NCI-H748 (cell line): ENCODE measurements around the gene FBL.
"Not testable (repeated sequence)": the region's sequence is repeated elsewhere in the genome, so short reads cannot be mapped to it uniquely, and the experiment has no call there.

ENCODE experiments used
- DNase-seq: peaks from one replicate; lab custom pipeline; 2025; ENCODE audit not compliant: unreplicated experiment; lab: John Stamatoyannopoulos, UW

Gene FBL

DNA sequence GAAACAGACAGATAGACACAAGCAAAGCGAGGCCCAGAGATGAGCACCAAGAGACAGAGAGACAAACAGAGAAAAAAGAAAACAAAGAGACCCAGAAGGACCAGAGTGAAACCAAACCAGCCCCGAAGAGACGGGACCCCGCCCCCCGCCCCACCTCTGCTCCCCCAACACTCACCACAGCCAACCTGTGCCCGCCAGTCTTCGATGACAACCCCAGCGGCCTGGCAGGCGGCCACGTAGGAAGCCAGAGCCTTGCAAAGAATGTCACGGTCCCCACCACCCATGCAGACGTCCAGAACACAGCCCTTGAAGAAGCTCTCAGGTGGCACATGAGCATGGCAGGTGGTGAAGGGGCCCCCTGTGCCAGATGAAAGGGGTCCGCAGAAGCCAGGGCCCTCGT lies 31.3 kb upstream of the FBL start:
- not testable (repeated sequence) for DNase-seq

DNA sequence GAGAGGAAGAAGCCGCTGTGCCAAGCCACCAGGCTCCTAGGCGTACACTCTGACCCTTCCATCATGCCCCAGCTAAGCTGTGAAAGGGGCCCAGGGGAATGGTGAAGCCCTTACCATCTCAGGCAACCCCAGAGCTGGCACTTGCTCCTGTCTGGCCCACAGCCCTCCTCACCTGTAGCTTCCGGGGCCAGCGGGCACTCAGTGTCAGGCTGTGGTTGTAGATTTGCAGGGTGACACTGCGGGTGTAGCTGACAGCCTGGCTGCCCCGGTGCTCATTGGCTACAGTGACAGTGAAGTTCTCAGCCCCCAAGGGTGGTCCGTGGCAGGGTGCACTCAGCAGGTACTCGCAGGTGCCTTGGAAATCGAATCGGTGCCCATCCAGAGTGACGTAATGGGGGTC lies 30.3 kb upstream of the FBL start:
- DNase-seq = not testable (repeated sequence)

GRCh38 chr19:39875401-39875864 lies 29.3 kb upstream of the FBL start:
- DNase-seq = not testable (repeated sequence)

DNA sequence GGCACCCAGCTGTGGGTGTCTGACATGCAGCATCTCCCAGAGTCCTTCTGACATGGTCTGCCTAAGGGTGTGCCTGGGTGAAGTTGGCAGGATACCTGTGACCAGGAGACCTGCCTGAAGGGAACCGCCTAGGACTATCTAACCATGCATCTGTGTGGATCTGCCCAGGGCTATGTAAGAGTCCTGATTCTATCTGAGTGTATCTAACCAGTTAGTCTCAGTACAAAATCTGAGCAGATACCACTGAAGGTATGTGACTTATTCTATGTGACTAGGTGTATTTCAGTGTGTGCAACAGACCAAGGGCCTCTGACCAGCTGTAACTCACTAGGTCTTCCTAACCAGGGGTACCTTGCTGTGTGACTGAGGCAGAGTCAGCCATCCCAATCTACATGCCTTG lies 28.2 kb upstream of the FBL start:
- no peak for DNase-seq

- DNase-seq = no peak
Measured at GRCh38 chr19:39873385-39873784, 27.2 kb upstream of the FBL start.

DNA sequence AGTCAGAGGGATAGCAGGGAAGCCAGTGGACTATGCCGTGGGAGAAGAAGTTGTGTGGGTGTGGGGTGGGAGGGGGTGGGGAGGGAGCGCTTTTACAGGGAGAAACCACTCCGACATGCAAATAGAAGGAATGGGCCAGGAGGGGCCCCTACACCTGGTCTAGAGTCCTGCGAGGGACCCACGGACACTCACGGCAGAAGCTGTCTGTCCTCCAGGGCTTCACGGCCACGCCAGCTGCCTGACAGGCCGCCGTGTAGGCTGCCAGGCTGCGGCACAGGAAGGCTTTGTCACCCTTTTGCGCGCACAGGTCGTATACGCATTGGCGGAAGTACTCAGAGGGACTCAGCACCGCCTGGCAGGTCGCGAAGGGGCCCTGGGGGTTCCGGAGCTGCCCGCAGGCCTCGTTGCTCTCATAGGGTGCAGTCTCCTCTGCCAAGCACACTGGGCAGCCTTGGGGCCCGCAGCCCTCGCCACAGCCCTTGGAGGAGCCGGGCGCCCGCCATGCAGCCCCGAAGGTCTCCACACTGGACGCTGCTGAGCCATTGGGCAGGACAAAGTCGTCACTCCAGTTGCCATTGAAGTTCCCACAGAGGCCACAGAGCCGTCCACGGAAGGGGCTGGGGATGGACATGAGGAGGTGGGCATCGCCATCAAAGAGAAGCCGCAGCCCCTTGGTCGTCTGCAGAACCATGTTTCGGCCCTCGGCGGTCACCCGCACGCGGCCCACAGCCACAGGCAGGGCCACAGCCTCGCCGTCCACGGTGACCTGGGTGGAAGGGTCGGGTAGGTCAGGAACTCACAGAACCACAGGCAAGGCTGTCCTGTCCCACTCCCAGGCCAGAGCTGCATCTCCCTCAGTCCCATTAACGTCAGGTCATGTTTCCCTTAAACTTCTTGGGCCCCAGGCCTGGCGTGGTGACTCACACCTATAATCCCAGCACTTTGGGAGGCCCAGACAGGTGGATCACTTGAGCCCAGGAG lies 26.0 kb upstream of the FBL start:
- no peak for DNase-seq

DNA sequence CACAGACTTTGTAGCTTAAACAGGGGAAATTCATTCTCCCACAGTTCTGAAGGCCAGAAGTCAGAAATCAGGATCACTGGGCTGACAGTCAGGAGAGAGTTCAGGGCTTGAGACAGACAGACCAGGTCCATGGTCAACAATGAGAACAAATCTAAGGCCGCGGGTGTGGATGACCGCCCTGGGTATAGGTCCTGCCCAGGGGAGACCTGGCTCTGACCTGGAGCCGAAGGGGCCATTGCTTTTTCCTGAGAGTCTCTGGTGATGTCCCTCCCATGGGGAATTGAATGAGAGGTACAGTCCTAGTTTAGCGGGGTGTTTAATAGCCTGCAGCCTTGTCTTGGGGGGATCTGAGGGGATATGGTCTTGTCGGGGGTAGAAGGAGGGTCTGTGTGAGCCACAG lies 25.2 kb upstream of the FBL start:
- no peak for DNase-seq

- DNase-seq = peak; percentile 86
Measured at GRCh38 chr19:39870171-39870971, 24.2 kb upstream of the FBL start.

DNA sequence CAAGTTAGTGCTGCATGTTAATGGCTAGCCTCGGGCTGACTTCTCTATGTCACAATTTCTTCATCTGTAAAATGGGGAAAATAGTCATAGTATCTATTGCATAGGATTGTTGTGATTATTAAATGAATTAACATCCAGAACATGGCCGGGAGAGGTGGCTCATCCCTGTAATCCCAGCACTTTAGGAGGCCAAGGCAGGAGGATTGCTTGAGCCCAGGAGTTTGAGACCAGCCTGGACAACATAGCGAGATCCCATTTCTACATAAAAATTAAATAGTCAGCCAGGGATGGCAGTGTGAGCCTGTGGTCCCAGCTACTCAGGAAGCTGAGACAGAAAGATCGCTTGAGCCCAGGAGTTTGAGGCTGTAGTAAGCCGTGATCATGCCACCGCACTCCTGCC lies 21.8 kb upstream of the FBL start:
- no peak for DNase-seq

- DNase-seq = no peak
Measured at GRCh38 chr19:39867133-39867532, 21.0 kb upstream of the FBL start.

DNA sequence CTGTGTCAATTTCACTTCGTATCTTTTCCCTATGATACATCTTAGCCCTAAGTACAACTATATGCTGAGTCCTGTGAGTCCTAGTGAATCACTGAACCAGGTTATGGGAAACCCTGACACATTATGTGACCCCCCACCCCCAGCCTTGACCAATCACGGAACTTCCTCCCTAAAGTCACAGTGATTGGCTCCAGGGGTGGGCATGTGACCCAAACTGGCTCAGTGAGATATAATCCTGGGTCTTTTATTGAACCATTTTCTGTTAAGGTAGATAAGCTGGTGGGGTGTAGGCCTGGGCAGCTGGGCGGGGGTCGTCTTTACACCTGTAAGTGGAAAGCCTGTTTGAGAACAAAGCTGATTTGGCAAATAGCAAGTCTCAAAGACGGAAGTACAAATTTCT lies 19.8 kb upstream of the FBL start:
- DNase-seq = no peak

- DNase-seq = no peak
Measured at GRCh38 chr19:39865186-39865585, 19.0 kb upstream of the FBL start.

GRCh38 chr19:39864118-39864517 lies 17.9 kb upstream of the FBL start:
- no peak for DNase-seq

- peak; percentile 99 for DNase-seq
Measured at GRCh38 chr19:39858541-39858940, 12.4 kb upstream of the FBL start.

GRCh38 chr19:39852882-39853281 lies 6.7 kb upstream of the FBL start:
- DNase-seq = no peak

DNA sequence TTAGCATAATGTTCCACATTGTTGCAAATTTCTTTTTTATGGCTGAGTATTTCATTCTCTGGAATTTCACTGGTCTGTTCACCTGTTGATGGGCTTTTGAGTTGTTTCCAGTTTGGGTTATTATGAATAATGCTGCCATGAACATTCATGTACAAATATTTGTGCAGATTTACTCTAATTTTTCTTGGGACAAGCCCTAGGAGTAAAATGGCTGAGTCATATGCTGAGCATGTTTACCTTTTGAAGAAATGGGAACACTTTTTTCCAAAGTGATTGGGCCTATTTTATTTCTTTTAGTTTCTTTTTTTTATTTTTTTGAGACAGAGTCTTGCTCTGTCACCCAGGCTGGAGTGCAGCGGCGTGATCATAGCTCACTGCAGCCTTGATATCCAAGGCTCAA lies 4.7 kb upstream of the FBL start:
- DNase-seq = no peak

GRCh38 chr19:39848392-39848791 lies 2.2 kb upstream of the FBL start:
- DNase-seq = no peak

DNA sequence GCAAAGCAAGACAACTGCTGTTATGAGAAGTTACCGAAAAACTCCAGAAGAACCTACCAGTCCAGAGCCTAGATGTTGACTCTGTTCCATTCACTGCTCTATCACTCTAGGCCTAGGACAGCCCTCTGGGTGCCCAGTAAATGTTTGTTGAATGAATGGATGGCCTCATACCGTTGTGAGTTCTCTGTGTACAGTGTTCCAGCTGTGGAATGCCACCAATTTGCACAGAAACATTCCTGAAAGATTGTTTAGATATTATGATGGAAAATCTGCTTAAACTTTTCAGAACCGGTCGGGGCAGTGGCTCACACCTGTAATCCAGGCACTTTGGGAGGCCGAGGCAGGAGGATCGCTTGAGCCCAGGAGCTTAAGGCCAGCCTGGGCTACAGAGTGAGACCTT lies 1.3 kb upstream of the FBL start:
- DNase-seq = no peak

- no peak for DNase-seq
Measured at GRCh38 chr19:39846678-39847486, 703 bp upstream of the FBL start.

DNA sequence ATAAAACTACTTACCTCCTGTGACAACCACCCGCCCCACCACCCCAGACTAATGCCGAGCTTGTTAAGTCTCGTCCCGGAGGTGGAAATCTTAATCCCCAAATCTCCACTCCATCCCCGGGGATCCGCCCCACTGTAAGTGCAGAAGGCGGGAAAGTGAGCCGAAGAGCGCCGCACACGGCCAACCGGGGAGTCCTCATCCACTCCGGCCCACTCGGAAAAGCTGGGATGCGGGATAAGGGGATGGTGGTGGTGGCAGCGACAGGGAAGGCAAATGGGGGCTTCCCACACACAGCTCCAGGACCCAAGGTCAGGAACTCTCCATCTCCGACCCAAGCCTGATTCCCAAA lies 621 bp downstream of the FBL start:
- DNase-seq = peak; percentile 56

DNA sequence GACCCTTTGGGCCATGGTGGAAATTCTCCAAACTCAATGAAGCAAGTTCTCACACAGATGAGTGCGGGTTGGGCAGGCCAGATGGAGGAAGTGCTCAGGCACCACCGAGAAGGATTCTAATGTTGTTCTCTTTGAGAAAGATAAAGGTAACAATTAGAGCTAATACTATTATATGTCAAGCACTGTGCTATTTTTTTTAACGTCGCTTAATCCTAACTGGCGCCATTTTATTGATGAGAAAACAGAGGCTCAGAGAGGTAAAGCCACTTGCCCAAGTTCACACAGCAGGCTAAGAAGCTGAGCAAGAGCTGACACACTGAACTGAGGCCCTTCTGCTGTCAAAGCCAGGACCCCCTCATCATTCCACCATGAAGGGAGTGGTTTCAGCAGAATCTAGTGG lies 1.0 kb downstream of the FBL start:
- peak; percentile 44 for DNase-seq
